CD4-positive, alpha-beta T cell treated with Interleukin-15 for 1 hour (primary cell): ENCODE data around the gene LONP1.

Experiments used
- DNase-seq: peaks from one replicate; pipeline ENCODE4 v3.0.0-alpha.2; 2020

LONP1 gene

GRCh38 chr19:5679289-5680083, 40.5 kb downstream of the LONP1 start:
- DNase-seq = no peak

- DNase-seq = no peak
These were observed 41.8 kb downstream of the LONP1 start for GRCh38 chr19:5678071-5678718.

- no peak for DNase-seq
These were observed 42.4 kb downstream of the LONP1 start for GRCh38 chr19:5677580-5677979.

GRCh38 chr19:5677136-5677535, 42.8 kb downstream of the LONP1 start:
- DNase-seq = no peak

- DNase-seq = no peak
These were observed 43.2 kb downstream of the LONP1 start for GRCh38 chr19:5676772-5677105.

GRCh38 chr19:5676105-5676771, 43.7 kb downstream of the LONP1 start:
- DNase-seq = no peak

- DNase-seq = no peak
These were observed 45.2 kb downstream of the LONP1 start for GRCh38 chr19:5674714-5675113.

- no peak for DNase-seq
These were observed 46.2 kb downstream of the LONP1 start for GRCh38 chr19:5673752-5674151.

GRCh38 chr19:5672708-5673459, 47.1 kb downstream of the LONP1 start:
- no peak for DNase-seq

GRCh38 chr19:5671600-5671999, 48.3 kb downstream of the LONP1 start:
- DNase-seq = no peak

GRCh38 chr19:5669212-5669611, 50.7 kb downstream of the LONP1 start:
- no peak for DNase-seq

GRCh38 chr19:5667751-5668271, 52.1 kb downstream of the LONP1 start:
- no peak for DNase-seq

GRCh38 chr19:5666921-5667610, 52.9 kb downstream of the LONP1 start:
- no peak for DNase-seq

GRCh38 chr19:5665781-5666513, 54.0 kb downstream of the LONP1 start:
- DNase-seq = no peak

- DNase-seq = no peak
These were observed 55.4 kb downstream of the LONP1 start for GRCh38 chr19:5664515-5664914.

GRCh38 chr19:5663904-5664303, 56.0 kb downstream of the LONP1 start:
- no peak for DNase-seq

- DNase-seq = no peak
These were observed 58.5 kb downstream of the LONP1 start for GRCh38 chr19:5661483-5661882.

GRCh38 chr19:5655412-5655811, 64.5 kb downstream of the LONP1 start:
- no peak for DNase-seq

- no peak for DNase-seq
These were observed 65.0 kb downstream of the LONP1 start for GRCh38 chr19:5654931-5655330.

- no peak for DNase-seq
These were observed 67.7 kb downstream of the LONP1 start for GRCh38 chr19:5652261-5652660.

- DNase-seq = no peak
These were observed 68.6 kb downstream of the LONP1 start for GRCh38 chr19:5651361-5651760.

GRCh38 chr19:5648464-5648863, 71.5 kb downstream of the LONP1 start:
- DNase-seq = no peak
